Activated CD8-positive, alpha-beta memory T cell treated with anti-CD3 and anti-CD28 coated beads, Interleukin-2, amount 50 U/mL, for 48 hours (primary cell): ENCODE measurements around the gene THSD7B.

ENCODE experiments used
- DNase-seq: peaks from one replicate; pipeline ENCODE4 v3.0.0-alpha.2; 2020

The THSD7B gene

DNA sequence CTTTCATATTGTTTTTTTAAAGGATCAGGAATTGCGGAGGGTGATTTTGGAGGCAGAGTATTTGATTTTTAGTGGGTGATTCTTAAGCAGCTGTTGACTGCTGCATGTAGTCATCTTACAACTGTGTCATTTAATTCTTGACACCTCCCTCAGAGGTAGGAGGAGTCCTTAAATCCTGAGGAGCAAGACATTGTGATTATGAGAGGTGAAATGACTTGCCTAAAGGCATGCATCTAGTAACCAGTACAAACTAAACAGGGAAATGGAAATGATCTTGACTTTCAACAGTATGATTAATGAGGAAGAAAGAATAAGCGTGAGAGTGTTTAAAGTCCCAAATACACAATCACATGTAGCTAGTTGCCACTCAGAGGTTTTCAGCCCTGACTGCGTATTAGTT lies 440.7 kb downstream of the THSD7B start:
- no peak for DNase-seq

- no peak for DNase-seq
Observed at GRCh38 chr2:137207030-137207429, 441.7 kb downstream of the THSD7B start.

- no peak for DNase-seq
Observed at GRCh38 chr2:137208431-137208891, 443.1 kb downstream of the THSD7B start.

DNA sequence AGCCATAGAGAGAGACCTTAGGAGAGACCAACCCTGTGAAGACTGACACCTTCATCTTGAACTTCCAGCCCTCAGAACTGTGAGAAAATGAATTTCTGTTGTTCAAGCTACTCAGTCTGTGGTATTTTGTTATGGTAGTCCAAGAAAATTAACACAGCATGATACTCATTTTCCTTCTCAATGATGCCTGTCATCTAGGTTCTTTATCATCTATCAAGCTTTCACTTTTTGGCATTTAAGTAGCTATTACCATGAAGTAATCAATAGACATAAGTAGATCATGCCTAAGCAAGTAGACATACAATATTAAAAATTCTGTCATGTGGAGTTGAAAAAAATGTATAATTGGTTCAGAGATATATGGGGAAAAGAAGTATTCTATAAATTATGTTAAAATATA lies 444.7 kb downstream of the THSD7B start:
- no peak for DNase-seq

DNA sequence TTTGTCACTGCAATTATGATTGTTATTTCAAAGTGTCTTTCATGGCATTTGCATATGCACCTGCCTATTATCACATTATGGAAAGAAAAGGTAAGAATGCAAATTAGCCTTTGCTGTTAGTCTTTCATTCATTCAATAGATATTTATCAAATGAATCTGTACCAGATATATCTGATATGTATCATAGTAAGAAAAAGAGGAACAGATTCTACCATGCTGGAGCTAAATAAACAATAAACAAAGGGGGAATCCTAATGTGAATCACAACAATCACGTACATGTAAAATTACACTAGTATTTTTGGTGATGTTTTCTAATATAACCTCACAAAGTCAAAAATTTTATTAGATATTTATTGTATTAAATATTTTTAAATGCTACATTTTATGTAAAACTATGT lies 446.4 kb downstream of the THSD7B start:
- DNase-seq, result no peak

DNA sequence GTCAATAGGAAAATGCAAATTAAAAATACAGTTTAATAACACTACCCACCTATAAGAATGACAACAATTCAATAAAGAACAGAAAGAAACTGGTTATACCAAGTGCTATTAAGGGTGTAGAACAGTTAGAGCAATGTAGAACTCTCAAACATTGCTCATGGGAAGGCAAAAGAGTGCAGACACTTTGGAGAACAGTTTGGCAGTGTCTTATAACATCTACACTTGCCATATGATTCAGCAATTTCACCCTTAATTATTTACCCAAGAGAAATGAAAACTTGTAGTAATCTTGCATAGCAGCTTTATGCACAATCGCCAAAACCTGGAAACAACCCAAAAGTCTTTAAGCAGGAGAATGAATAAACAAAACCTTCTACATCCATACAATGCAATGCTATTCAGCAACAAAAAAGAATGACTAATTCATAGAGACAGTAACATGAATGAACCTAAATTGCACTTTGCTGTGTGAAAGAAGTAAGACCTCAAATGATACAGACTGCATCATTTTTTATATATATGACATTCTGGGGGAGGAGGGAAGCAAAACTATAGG lies 455.2 kb downstream of the THSD7B start:
- DNase-seq, result no peak

GRCh38 chr2:137221797-137222492 lies 456.6 kb downstream of the THSD7B start:
- no peak for DNase-seq

- DNase-seq, result no peak
Observed at GRCh38 chr2:137223722-137224121, 458.4 kb downstream of the THSD7B start.

DNA sequence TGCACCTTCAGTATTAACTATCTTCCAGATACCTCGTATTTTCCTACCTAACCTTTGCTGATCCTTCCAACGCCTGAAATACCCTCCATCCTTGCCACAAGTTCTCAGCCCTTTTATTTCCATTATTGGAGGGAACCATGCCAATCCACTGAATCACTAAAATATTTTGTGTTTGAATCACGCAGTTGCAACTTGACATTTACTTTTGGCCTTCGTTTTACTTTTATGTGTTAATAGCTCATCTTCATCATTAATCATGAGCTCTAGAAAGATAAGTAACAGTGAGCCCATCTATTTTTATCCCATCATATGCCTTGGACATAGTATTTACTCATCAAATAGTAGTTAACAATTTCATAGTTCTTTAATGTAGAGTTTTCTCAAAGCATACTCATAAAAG lies 463.2 kb downstream of the THSD7B start:
- no peak for DNase-seq

DNA sequence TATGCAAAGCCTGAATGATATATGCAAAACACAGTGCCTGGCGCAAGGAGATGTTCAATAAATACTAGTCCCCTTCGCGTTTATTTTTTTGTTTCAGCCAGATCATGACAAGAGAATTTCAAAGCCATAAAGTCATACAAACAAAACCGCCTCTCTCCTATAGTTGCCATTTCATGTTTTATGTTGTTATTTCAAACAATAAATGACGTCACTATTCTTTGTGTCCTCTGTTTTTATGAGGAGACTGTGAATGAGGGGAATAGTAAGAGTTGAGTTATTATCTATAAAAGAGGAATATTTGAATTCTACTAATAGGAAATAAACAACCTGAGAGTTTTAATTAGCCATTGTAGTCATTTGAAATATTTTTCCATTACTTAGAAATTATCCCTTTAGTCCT lies 464.5 kb downstream of the THSD7B start:
- DNase-seq, result no peak

GRCh38 chr2:137231628-137232027 lies 466.3 kb downstream of the THSD7B start:
- DNase-seq, result no peak

DNA sequence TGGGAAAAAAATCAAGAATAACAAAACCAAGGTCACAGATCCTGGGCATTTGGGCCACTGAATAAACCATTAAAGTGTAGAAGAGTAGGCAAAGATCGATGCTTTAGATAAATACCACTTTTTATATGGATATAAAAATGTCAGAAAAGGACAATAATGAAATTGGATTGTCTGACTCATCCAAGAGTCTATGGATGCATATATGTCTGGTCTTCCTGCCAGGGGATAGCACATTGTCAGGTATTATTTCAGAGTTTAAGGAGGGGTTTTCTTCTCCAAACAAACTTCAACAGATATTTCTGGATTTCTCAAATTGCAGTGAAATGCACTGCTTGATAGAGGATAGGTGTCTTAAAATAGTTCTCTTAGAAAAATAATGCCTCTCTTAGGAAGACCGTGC lies 466.7 kb downstream of the THSD7B start:
- DNase-seq, result no peak

DNA sequence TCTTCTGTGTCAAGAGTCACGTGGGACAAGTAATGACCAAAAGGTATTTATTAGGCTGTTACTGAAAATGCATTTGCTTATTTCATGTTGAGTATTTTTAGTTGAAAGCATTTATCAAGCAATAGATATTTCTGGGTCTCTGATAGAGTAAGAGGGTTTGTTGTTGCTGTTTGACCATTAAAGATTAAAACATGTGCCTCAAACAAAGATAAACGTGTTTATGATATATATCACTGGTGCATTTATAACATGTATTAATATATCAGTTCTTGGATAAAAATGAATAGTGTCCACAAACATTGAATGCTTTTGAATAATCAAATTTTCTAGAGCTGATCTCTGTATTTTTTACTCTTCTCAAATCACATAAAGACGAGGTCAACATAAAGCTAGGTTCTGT lies 467.7 kb downstream of the THSD7B start:
- no peak for DNase-seq

DNA sequence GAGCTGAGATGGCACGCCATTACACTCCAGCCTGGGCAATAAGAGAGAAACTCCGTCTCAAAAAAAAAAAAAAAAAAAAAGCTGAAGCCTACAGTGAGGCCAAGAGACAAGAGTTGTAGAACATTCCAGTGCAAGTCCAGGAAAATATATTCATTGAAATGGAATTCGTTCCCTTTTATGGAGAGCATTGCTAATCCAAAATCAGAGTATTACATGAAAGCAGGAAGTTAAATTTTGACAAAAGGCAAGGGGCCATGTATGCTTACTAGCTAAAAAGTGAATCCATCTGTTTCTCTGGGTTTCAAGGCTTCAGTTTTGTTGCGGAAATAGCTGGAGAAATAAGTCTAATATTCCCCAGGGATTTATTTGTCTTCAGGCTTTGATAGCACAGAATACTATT lies 471.7 kb downstream of the THSD7B start:
- no peak for DNase-seq

DNA sequence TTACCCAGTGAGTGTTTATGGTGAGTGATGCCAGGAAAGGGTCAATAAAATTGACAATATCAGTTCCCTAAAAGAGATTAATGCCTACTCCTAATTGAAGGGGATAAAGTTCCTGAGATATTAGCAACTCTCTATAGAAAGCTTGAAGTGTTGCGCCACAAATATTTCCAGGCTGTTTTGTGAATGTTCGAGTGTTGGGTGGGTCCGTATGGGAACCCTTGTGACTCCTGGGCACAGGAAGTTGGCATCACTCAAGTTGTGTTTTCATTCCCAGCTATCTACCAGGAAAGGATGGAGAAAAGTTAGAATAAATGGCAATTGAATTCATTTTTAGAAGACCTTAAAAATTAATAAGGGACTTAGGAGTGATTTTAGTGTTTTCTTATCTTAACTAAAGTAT lies 472.7 kb downstream of the THSD7B start:
- no peak for DNase-seq

GRCh38 chr2:137249463-137250130 lies 484.3 kb downstream of the THSD7B start:
- no peak for DNase-seq

DNA sequence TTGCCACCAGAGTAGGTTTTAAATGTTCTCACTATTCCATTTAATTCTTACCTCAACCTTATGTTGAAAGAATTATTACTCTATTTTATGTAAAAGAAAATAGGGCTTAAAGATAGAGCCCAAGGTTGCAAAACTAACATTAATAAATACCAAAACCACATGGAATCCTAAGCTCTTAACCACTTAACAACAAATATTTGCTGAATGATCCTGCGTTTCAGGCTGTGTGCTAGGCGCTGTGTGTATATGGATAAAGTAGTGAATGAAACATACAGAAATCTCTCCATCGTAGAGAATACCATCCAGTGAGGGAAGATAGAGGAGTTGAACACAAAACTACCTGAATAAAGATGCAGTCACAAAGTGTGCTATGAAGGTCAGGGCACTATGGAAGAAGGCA lies 485.1 kb downstream of the THSD7B start:
- no peak for DNase-seq

DNA sequence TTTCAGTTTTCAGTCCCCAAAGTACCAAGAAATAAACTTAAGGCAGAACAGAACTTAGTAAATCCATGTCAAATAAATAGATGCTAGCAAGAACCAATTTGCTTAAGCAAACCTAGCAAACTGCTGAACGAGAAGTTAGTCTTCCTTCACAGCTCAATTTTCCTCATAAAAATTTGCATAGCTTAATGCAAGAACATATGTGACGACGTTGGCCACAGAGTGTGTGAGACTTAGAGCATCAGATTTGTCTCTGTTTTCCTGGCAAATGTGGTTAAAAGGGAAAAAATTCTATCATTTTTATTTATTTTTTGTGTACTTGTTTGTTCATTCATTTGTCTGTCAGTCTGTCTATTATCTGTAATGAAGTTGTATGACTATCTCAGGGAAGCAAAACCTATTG lies 485.7 kb downstream of the THSD7B start:
- no peak for DNase-seq

DNA sequence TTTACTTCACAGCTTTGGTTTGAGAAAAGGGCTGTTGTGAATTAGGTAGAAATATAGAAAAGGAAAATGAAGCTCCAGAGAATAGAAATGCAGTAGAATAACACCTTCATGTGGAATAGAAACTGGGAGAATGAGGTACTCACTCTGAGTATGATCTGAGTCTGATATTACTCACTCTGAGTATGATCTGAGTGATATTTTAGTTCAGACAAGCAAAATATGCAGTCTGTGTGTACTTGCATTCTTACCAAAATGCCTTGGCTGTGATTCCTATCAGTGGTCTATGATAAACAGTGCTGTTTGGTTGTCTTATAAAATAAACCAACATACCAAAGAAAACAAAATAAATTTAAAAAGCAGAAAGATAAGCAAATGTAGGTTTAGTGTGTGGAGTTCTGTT lies 487.6 kb downstream of the THSD7B start:
- no peak for DNase-seq

DNA sequence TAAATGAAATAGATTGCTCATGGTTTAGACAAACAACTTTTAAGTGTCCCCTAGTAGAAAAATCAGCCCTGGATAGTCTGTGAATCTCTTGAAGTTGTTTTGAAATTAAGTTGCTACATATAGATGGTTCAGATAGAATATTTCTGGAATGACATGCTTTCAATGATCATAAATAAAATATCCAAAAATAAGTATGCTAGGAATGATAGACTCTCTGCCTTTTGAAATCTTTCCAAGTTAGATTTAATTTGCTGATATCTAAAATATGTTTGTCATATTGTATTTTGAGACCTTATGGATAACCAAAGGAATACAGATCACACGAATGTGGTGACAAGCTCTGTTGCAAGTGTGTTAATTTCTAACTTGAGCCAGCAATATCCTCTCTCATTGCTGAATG lies 488.7 kb downstream of the THSD7B start:
- DNase-seq, result no peak

- no peak for DNase-seq
Observed at GRCh38 chr2:137255345-137255744, 490.0 kb downstream of the THSD7B start.

DNA sequence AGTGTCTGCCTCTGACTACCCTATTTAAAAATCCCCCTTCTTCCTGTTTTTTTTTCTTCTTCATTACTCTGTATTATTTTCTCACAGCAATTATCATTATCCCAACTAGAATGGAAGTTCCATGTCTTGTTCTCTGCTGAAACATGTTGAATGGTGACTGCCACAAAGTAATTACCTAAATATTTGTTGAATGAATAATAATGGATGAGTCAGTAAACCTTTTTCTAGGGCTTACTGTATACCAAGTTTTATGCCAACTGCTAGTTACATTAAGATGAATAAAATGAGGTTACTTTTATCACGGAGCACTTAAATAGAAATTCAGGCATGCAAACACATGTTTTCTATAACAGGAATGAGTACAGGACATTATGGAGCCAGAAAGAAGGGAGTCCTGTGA lies 490.6 kb downstream of the THSD7B start:
- DNase-seq, result no peak

DNA sequence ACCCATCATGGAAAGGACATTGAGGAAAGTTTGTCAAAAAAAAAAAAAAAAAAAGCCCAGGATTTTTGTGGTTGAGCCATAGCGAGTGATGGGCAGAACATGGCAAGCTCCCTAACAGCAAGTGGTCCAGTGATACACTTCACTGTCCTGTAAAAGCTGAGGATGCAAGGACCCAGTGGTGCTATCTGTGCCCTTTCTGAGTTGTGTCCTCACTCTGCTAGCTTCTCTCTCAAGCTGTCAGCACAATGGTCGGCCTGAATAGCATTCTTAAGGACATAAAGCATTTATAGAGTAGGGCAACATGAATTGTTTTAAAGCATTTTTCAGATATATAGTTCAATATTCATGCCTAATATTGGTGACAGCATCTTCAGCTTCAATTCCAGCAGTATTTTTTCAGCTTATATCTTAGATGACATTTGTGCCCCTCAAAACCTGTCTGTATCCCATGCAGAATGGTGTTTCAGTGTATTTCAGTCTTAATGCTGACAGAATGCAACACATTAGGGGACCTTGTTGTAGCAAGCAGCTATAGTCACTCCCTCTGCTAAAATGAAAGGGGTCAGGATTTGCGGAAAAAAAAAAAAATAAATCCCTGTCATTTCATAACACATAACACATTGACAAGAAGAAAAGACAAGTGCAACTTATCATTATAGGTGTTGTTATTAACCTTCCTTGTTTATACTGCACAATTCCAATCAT lies 496.7 kb downstream of the THSD7B start:
- no peak for DNase-seq

DNA sequence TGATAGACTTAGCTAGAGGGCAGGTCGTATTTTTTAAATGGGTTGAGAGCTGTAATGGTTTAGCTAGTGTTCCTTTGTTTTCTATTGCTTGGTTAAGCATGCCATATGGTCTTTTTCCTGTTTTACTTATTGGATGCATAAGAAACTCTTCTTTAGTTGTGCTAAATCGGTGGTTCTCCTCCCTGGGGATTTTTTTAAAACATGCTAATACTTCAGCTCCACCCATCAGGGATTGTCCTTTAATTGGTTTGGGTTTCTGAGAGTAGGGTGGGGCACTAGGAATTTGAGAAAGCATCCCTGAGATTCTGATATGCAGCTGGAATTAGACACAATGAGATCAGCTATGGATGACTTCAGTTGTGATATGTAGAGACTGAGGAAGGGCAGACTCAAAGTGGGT lies 497.2 kb downstream of the THSD7B start:
- no peak for DNase-seq
